Heart right ventricle (tissue), 16 donors: Measurements from ENCODE around the gene OR13J1. TPM values are rescaled to one million over a fixed set of nuclear protein-coding genes. Genes with fewer than 3 reads are reported as not detected.

ENCODE experiments used
- ATAC-seq, 8 donors: fragments of 200-7000 bp; cut with Tn5 transposase; one replicate each; pipeline ENCODE4 v1.9.1; 2020; ENCODE audit warnings: mild to moderate bottlenecking in 8 of 8, moderate library complexity in 8 of 8, moderate number of reproducible peaks in 1 of 8
- DNase-seq, 2 donors: peaks; one replicate each; pipeline ENCODE4 v3.0.0-alpha.2; 2020
- H3K27ac ChIP-seq, 10 donors: fragments of 200-600 bp; sonication (generic) in 2 of 10; one replicate each; pipeline versions ENCODE4 v1.5.0 to v1.8.0; 2020 to 2022; ENCODE audit warnings: mild to moderate bottlenecking in 3 of 10
- H3K27me3 ChIP-seq, 7 donors: fragments of 200-600 bp; one replicate each; pipeline ENCODE4 v1.8.0; 2021 to 2022; ENCODE audit warnings: mild to moderate bottlenecking in 2 of 7
- H3K36me3 ChIP-seq, 9 donors: fragments of 200-600 bp; sonication (generic) in 1 of 9; one replicate each; pipeline versions ENCODE4 v1.5.0 to v1.8.0; 2020 to 2022; ENCODE audit warnings: mild to moderate bottlenecking in 2 of 9
- H3K4me1 ChIP-seq, 9 donors: fragments of 200-600 bp; sonication (generic) in 1 of 9; one replicate each; pipeline versions ENCODE4 v1.5.0 to v1.8.0; 2020 to 2022; ENCODE audit warnings: mild to moderate bottlenecking in 4 of 9
- H3K4me3 ChIP-seq, 10 donors: fragments of 200-600 bp; sonication (generic) in 2 of 10; one replicate each; pipeline versions ENCODE4 v1.5.0 to v1.8.0; 2020 to 2022; ENCODE audit warnings: mild to moderate bottlenecking in 7 of 10, moderate library complexity in 2 of 10
- H3K9me3 ChIP-seq, 11 donors: fragments of 200-600 bp in 10 of 11; sonication (generic) in 2 of 11; one replicate each; pipeline versions ENCODE4 v1.5.0 to v1.8.0; 2013 to 2022; ENCODE audit warnings: mild to moderate bottlenecking in 2 of 11, control low read depth in 1 of 11, moderate library complexity in 1 of 11
- WGBS, 2 donors: extraction: QIAGEN DNeasy Blood & Tissue Kit; methylation state at CpG; one replicate each; pipeline ENCODE4 v1.1.7; 2013; ENCODE audit warnings: inconsistent platforms in 1 of 2; 5-methylcytosine and 5-hydroxymethylcytosine counted together
- intact Hi-C, 10 donors: fragments of 100-400 bp; cut with DNase I; formaldehyde crosslinking; loops; one replicate each; pipeline versions ENCODE4 v1.11.1 to v1.14.2; 2022
- polyA plus RNA-seq, 2 donors: library from polyadenylated mRNA; stranded (reverse); fragments of 200-250 nt; gene quantifications; one replicate each; pipeline ENCODE4 v1.2.3, GENCODE V29; 2013
- total RNA-seq, 10 donors: library from RNA; stranded (reverse); fragmentation: NEBNext Ultra II Directional in 3 of 10; extraction: Animal tissue kit (Norgen Biotek cat#: 25700) in 3 of 10; gene quantifications; one replicate each; pipeline versions ENCODE4 v1.2.1 to v1.2.4, GENCODE V29; 2021 to 2023
- TF ChIP-seq, protein P1 (sequence below), 9 donors: fragments of 200-600 bp; sonication (generic) in 2 of 9; IDR thresholded peaks; one replicate each; pipeline versions ENCODE4 v1.5.0 to v1.8.0; 2021 to 2022; ENCODE audit warnings: antibody characterized with exemption in 9 of 9, mild to moderate bottlenecking in 5 of 9, moderate library complexity in 1 of 9
- donor health status: Arrhythmogenic right ventricular cardiomyopathy.
- donor health status: ischemic (EF 13 %, LVEDD 7.1; RV severe dilation, severe dysfunction).
- donor health status: healthy with polysubstance abuse.
- donor health status: DM: no; HTN: yes; CAD: no.
- donor health status: DM: no; HTN: no; CAD: no.
- donor health status: ischemic (EF 25% LVEDD 6.9; RV normal size, moderate dysfunction).
- donor health status: ischemic (EF 25% LVEDD 5.7; RV mildly dilated, moderate dysfunction).
- donor health status: healthy.
- donor health status: DM: yes; HTN: yes; CAD: no.
- donor health status: Ischemic cardiomyopathy.
- donor health status: ischemic (EF 35%, LVEDD 5.7; RV mildly dilated, moderate dysfunction).
- donor health status: nonischemic (EF 11% LVEDD 7.7; RV severe dilation, severe dysfunction).
- donor health status: DM: yes; HTN: yes; CAD: no.
- donor health status: PGD.
- donor health status: ischemic (EF 29% LVEDD 5.4; RV normal size, mild dysfunction).
- donor health status: nonischemic (EF 23%, LVEDD 6.1; RV moderate dilation, normal function).

OR13J1 gene
- total and polyA plus RNA-seq, 12 donors = not detected

DNA sequence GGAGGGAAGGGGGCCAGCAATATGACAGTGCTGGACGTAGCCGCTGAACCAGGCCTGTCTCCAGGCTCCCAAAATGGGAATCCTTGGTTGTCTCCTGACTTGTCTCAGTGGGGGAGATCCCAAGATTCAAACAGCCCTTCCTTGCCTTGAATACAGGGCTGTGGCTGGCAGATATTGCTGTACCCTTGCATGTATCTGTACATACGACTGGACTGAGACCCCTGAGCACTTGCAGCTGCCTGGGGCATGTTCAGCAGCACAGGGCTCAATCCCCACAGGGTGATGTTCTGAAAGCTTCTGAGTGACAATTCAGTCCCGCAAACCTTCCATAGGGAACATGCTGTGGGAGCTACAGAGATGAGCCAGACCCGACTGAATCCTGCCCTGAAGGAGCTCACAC is 13.3 kb downstream of the OR13J1 start:
- Histone ChIP-seq H3K9me3 (no peaks in the 10 kb centered on the region), H3K27ac (no peak overlapping the region), H3K36me3 (peaks cover 0 to 16% (median 0%) of the 10 kb centered on the region in 9 donors), H3K4me1 (peaks cover 0 to 16% (median 0%) of the 10 kb centered on the region in 9 donors), H3K27me3 (peaks cover 0 to 77% (median 11%) of the 10 kb centered on the region in 7 donors), H3K4me3 (no peak overlapping the region)
- WGBS, 2 donors = 88 to 89% methylated on average over 5 of the region's 5 CpGs
- TF ChIP-seq, protein P1, sequence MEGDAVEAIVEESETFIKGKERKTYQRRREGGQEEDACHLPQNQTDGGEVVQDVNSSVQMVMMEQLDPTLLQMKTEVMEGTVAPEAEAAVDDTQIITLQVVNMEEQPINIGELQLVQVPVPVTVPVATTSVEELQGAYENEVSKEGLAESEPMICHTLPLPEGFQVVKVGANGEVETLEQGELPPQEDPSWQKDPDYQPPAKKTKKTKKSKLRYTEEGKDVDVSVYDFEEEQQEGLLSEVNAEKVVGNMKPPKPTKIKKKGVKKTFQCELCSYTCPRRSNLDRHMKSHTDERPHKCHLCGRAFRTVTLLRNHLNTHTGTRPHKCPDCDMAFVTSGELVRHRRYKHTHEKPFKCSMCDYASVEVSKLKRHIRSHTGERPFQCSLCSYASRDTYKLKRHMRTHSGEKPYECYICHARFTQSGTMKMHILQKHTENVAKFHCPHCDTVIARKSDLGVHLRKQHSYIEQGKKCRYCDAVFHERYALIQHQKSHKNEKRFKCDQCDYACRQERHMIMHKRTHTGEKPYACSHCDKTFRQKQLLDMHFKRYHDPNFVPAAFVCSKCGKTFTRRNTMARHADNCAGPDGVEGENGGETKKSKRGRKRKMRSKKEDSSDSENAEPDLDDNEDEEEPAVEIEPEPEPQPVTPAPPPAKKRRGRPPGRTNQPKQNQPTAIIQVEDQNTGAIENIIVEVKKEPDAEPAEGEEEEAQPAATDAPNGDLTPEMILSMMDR (IDR thresholded peaks at IDR 0.05) = no peak
- intact Hi-C loops = no loop called here
- no peak for ATAC-seq
- DNase-seq = no peak

DNA sequence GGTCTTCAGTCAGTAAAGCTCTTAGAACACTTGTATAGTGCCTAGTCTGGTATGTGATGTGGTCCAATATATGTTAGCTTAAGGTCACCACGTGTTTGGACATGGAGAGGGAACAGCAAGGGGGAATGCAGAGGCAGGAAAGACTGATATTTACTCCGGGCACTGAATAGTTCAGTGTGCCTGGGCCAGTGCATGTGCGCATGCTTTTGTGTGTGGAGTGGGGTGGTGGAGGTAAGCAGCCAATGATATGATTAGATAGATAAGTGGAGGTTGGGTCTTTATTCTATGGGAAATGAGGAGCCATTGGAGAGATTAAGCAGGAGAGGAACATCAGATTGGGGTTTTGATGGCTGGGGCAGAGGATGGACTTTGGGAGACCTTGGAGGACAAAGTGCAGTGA is 14.0 kb downstream of the OR13J1 start:
- WGBS, 2 donors = 81% methylated on average over 3 of the region's 3 CpGs

DNA sequence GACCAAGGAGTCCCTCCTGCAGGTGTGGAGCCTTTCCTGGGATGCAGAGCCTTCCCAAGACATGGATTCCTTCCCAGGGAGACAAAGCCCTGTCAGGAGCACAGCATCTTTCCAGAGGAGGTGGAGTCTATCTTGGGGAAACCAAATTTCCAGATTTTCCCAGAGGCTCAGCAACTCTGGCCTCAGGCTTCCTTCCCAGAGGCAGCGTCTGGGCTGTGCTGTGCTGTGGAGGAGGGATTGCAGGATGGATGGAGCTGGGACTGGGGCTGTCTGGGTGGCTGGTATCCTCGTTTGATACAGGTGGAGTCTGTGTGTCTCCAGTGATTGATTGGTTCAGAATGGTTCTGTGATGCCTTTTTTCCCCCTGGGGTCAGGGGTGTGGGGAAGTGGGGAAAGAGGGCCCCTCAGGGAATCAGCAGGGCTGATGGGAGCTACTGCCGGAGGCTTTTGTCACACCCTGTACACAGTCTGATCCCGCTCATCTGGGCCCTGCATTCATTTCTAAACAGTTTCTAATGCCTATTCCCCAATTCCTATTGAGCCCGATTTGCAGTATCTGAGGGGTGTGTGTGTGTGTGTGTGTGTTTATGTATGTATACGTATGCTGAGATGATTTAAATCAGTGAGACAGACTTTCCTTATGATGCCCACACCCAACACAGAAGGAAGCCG is 16.0 kb downstream of the OR13J1 start:
- WGBS, 2 donors = 80 to 89% methylated on average over 7 of the region's 7 CpGs
- Histone ChIP-seq H3K4me1 (peaks cover 0 to 10% (median 0%) of the 10 kb centered on the region in 9 donors), H3K27ac (no peak overlapping the region), H3K4me3 (no peak overlapping the region), H3K36me3 (peaks cover 0 to 16% (median 0%) of the 10 kb centered on the region in 9 donors), H3K9me3 (no peaks in the 10 kb centered on the region), H3K27me3 (peaks cover 0 to 79% (median 6%) of the 10 kb centered on the region in 7 donors)
- no peak for DNase-seq
- ATAC-seq = peak in 1 of 8 donors; percentile 29
- TF ChIP-seq, protein P1 (IDR thresholded peaks at IDR 0.05) = no peak
- intact Hi-C loops = loop anchor here in 1 of 10 donors (5.0 kb wide), 1 partner anchor 33 kb away; no protein-coding TSS in a partner anchor

More for the DNA sequence above, 14.0 kb downstream of the OR13J1 start:
- no peaks in the 10 kb centered on the region for H3K9me3 ChIP-seq
- DNase-seq = no peak
- H3K27me3 ChIP-seq = peaks cover 0 to 77% (median 7%) of the 10 kb centered on the region in 7 donors
- TF ChIP-seq, protein P1 (IDR thresholded peaks at IDR 0.05) = no peak
- intact Hi-C loops = no loop called here
- H3K4me1 ChIP-seq = peaks cover 0 to 16% (median 0%) of the 10 kb centered on the region in 9 donors
- peaks cover 0 to 16% (median 0%) of the 10 kb centered on the region in 9 donors for H3K36me3 ChIP-seq
- H3K27ac ChIP-seq = no peak overlapping the region
- H3K4me3 ChIP-seq = no peak overlapping the region
- ATAC-seq = no peak

DNA sequence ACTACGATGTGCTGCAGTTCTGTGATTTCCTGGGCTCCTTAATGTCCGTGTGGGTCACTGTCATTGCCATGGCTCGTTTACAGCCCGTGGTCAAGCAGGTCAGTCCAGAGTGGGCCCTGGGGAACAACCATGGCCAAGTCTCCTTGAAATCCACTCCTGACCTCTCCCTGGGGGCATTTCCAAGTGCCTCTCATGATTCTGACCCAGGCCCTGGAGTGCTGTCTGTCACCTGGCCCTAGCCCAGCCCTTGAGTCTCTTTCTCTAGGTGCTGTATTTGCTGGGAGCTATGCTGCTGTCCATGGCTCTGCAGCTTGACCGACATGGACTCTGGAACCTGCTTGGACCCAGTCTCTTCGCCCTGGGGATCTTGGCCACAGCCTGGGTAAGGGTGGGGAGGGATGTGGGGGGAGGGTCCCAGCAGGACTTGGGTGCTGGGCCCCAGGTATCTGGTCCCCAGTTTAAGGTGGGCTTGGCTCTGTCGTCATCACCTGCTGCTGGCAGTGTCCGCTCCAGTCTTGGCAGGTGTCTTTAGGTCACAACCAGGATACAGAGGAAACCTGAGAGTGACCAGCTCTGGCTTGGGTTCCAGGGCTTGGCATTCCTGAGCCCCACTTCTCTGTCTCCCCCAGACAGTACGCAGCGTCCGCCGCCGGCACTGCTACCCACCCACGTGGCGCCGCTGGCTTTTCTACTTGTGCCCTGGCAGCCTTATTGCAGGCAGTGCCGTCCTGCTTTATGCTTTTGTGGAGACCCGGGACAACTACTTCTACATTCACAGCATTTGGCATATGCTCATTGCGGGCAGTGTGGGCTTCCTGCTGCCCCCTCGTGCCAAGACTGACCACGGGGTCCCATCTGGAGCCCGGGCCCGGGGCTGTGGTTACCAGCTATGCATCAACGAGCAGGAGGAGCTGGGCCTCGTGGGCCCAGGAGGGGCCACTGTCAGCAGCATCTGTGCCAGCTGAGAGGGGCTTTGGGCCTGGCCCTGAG is 17.0 kb downstream of the OR13J1 start:
- 92 to 94% methylated on average over 25 of the region's 25 CpGs for WGBS, 2 donors
- intact Hi-C loops = loop anchor here in 1 of 10 donors (5.0 kb wide), 1 partner anchor 34 kb away; no protein-coding TSS in a partner anchor
- H3K27ac ChIP-seq = no peak overlapping the region
- no peak for DNase-seq
- TF ChIP-seq, protein P1 (IDR thresholded peaks at IDR 0.05) = no peak
- peaks cover 0 to 10% (median 1%) of the 10 kb centered on the region in 9 donors for H3K4me1 ChIP-seq
- H3K9me3 ChIP-seq = no peaks in the 10 kb centered on the region
- no peak overlapping the region for H3K4me3 ChIP-seq
- peak in 1 of 8 donors; percentile 21 for ATAC-seq
- peaks cover 0 to 79% (median 6%) of the 10 kb centered on the region in 7 donors for H3K27me3 ChIP-seq
- peaks cover 0 to 16% (median 0%) of the 10 kb centered on the region in 9 donors for H3K36me3 ChIP-seq
